DOHH2 (cell line): ENCODE data around the gene KIF5C.

Experiments used
- EZH2phosphoT487 ChIP-seq: fragments of 200-600 bp; sonication (generic); IDR thresholded peaks from 2 replicates; pipeline ENCODE4 v1.6.1; 2017; ENCODE audit warnings: borderline replicate concordance, mild to moderate bottlenecking, antibody characterized with exemption, low read length, moderate library complexity, mixed read lengths
- TF ChIP-seq, protein P1 (sequence below): fragments of 200-600 bp; sonication (generic); IDR thresholded peaks from one replicate; pipeline ENCODE4 v1.5.1; 2014; ENCODE audit warnings: antibody characterized with exemption, mild to moderate bottlenecking, low read depth, low read length; ENCODE audit not compliant: poor library complexity, severe bottlenecking

DNA sequence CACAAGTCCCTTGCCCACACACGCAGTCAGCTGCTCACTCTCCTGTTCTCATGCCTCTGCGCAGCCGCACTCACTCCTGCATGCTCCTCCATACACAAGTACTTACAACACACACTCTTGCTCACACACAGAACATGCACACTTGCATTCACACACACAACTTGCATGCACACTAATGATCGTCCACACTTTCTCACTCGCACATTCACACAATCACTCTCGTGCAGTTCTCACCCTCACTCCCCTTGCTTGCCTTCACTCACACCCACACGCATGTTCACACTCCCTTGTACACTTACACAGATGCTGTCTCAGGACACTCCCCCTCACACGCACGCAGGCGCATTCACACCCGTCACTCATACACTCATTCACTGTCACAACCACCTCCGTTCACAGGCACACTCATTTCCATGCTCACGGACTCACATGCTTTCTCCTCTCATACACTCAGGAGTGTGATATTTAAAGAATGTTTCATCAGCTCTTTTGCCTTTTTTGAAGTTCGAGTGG is 127.4 kb downstream of the KIF5C start:
- TF ChIP-seq, protein P1, sequence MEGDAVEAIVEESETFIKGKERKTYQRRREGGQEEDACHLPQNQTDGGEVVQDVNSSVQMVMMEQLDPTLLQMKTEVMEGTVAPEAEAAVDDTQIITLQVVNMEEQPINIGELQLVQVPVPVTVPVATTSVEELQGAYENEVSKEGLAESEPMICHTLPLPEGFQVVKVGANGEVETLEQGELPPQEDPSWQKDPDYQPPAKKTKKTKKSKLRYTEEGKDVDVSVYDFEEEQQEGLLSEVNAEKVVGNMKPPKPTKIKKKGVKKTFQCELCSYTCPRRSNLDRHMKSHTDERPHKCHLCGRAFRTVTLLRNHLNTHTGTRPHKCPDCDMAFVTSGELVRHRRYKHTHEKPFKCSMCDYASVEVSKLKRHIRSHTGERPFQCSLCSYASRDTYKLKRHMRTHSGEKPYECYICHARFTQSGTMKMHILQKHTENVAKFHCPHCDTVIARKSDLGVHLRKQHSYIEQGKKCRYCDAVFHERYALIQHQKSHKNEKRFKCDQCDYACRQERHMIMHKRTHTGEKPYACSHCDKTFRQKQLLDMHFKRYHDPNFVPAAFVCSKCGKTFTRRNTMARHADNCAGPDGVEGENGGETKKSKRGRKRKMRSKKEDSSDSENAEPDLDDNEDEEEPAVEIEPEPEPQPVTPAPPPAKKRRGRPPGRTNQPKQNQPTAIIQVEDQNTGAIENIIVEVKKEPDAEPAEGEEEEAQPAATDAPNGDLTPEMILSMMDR: no peak
- TF ChIP-seq EZH2phosphoT487: no peak
